GM19023 (cell line): ENCODE data around the gene TTF2.

Source experiments
- ATAC-seq: cut with Tn5 transposase; IDR thresholded peaks from one replicate; pipeline ENCODE4 v1.9.1; 2021; ENCODE audit warnings: mild to moderate bottlenecking, moderate library complexity; ENCODE audit not compliant: unreplicated experiment

The TTF2 gene

GRCh38 chr1:117059678-117060440 lies at the start of gene TTF2:
TSS of gene TTF2 (plus strand) at chr1:117060326. CDS start at chr1:117060347, 21 bp downstream.
- peak; percentile 94 for ATAC-seq

- ATAC-seq = no peak
These were observed 48.8 kb upstream of the TTF2 start for GRCh38 chr1:117011334-117011733.

- no peak for ATAC-seq
These were observed 46.7 kb upstream of the TTF2 start for GRCh38 chr1:117013309-117013858.

GRCh38 chr1:117014209-117014608 lies 45.9 kb upstream of the TTF2 start:
- no peak for ATAC-seq

GRCh38 chr1:117015724-117016123 lies 44.4 kb upstream of the TTF2 start:
- ATAC-seq = no peak

GRCh38 chr1:117017062-117017461 lies 43.1 kb upstream of the TTF2 start:
- no peak for ATAC-seq

- no peak for ATAC-seq
These were observed 42.5 kb upstream of the TTF2 start for GRCh38 chr1:117017648-117018047.

GRCh38 chr1:117020526-117021156 lies 39.5 kb upstream of the TTF2 start:
- no peak for ATAC-seq

- ATAC-seq = no peak
These were observed 38.0 kb upstream of the TTF2 start for GRCh38 chr1:117022114-117022513.

GRCh38 chr1:117025568-117025967 lies 34.6 kb upstream of the TTF2 start:
- ATAC-seq = no peak

- ATAC-seq = no peak
These were observed 33.8 kb upstream of the TTF2 start for GRCh38 chr1:117026361-117026760.

- no peak for ATAC-seq
These were observed 30.4 kb upstream of the TTF2 start for GRCh38 chr1:117029685-117030084.

- ATAC-seq = no peak
These were observed 29.8 kb upstream of the TTF2 start for GRCh38 chr1:117030271-117030877.

GRCh38 chr1:117032266-117032665 lies 27.9 kb upstream of the TTF2 start:
- no peak for ATAC-seq

GRCh38 chr1:117032681-117033539 lies 27.2 kb upstream of the TTF2 start:
- ATAC-seq = no peak

GRCh38 chr1:117033772-117034171 lies 26.4 kb upstream of the TTF2 start:
- no peak for ATAC-seq

- no peak for ATAC-seq
These were observed 25.3 kb upstream of the TTF2 start for GRCh38 chr1:117034791-117035290.

GRCh38 chr1:117036018-117036461 lies 24.1 kb upstream of the TTF2 start:
- no peak for ATAC-seq

- ATAC-seq = no peak
These were observed 22.3 kb upstream of the TTF2 start for GRCh38 chr1:117037802-117038201.

- ATAC-seq = no peak
These were observed 21.9 kb upstream of the TTF2 start for GRCh38 chr1:117038236-117038635.

- ATAC-seq = no peak
These were observed 15.9 kb upstream of the TTF2 start for GRCh38 chr1:117044217-117044616.
